Gastrocnemius medialis (tissue), 4 donors: ENCODE data around the gene PRPF38A.

Source experiments
- POLR2A ChIP-seq, 2 donors: fragments of 450-650 bp; IDR thresholded peaks; one replicate each; pipeline ENCODE4 v1.6.1; 2017; ENCODE audit warnings: antibody characterized with exemption in 2 of 2, mild to moderate bottlenecking in 2 of 2, moderate library complexity in 2 of 2
- TF ChIP-seq, protein P1 (sequence below), 5 experiments: fragments of 450-650 bp in 3 of 5; fragments of 200-600 bp in 2 of 5; sonication (generic) in 2 of 5; IDR thresholded peaks in 4 of 5; conservative IDR thresholded peaks in 1 of 5; 1 replicate in 4 of 5; 2 replicates in 1 of 5; pipeline ENCODE4 v1.5.1; 2016 to 2019; ENCODE audit warnings: antibody characterized with exemption in 5 of 5, mild to moderate bottlenecking in 3 of 5, moderate library complexity in 3 of 5

DNA sequence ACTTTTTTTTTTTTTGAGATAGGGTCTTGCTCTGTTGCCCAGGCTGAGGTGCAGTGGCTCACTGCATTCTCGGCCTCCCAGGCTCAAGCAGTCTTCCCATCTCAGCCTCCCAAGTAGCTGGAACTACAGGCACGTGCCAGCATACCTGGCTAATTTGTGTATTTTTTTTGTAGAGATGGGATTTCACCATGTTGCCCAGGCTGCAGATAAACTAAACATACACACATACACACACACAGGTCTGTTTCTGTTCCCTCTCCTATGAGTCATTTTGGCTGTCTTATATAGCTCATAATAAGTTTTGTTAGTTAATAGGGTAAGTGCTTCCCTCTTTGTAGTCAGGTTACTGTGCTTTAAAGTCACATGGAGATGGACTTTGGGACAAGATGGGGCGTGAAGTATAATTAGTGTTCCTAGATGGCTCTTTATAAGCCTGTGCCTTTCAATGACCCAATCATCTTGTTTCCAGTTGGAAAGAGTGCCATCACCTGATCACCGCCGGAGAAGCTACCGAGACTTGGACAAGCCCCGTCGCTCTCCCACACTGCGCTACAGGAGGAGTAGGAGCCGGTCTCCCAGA lies 9.1 kb downstream of the PRPF38A start:
- TF ChIP-seq POLR2A (IDR thresholded peaks at IDR 0.05) = no peak
- TF ChIP-seq, protein P1, sequence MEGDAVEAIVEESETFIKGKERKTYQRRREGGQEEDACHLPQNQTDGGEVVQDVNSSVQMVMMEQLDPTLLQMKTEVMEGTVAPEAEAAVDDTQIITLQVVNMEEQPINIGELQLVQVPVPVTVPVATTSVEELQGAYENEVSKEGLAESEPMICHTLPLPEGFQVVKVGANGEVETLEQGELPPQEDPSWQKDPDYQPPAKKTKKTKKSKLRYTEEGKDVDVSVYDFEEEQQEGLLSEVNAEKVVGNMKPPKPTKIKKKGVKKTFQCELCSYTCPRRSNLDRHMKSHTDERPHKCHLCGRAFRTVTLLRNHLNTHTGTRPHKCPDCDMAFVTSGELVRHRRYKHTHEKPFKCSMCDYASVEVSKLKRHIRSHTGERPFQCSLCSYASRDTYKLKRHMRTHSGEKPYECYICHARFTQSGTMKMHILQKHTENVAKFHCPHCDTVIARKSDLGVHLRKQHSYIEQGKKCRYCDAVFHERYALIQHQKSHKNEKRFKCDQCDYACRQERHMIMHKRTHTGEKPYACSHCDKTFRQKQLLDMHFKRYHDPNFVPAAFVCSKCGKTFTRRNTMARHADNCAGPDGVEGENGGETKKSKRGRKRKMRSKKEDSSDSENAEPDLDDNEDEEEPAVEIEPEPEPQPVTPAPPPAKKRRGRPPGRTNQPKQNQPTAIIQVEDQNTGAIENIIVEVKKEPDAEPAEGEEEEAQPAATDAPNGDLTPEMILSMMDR (IDR thresholded peaks at IDR 0.05 in 4 of 5, conservative IDR thresholded peaks at IDR 0.05 in 1 of 5) = no peak
